GM11168 (cell line): ENCODE measurements around the gene SLC10A6.
"Not testable (repeated sequence)": the region's sequence is repeated elsewhere in the genome, so short reads cannot be mapped to it uniquely, and the experiment has no call there.

Experiments
- in situ Hi-C: fragments of 300-500 bp; cut with MboI; formaldehyde crosslinking; loops from one replicate; pipeline ENCODE4 v1.12.0; 2022; ENCODE audit warnings: low sequenced_read_pairs; ENCODE audit not compliant: unreplicated experiment

The SLC10A6 gene

GRCh38 chr4:86848732-86849619, at the start of gene SLC10A6:
SLC10A6 (minus strand) TSS chr4:86849384; CDS start chr4:86849115, 269 bp downstream.
- in situ Hi-C loops, result no loop called here

- in situ Hi-C loops, result no loop called here
These were observed 49.4 kb upstream of the SLC10A6 start for GRCh38 chr4:86898562-86898961.

- in situ Hi-C loops, result no loop called here
These were observed 47.4 kb upstream of the SLC10A6 start for GRCh38 chr4:86896596-86896995.

- in situ Hi-C loops, result no loop called here
These were observed 46.7 kb upstream of the SLC10A6 start for GRCh38 chr4:86895692-86896488.

GRCh38 chr4:86894455-86894854, 45.3 kb upstream of the SLC10A6 start:
- in situ Hi-C loops, result no loop called here

GRCh38 chr4:86893136-86893535, 44.0 kb upstream of the SLC10A6 start:
- in situ Hi-C loops, result no loop called here

- in situ Hi-C loops, result no loop called here
These were observed 43.4 kb upstream of the SLC10A6 start for GRCh38 chr4:86892636-86892960.

GRCh38 chr4:86891762-86892635, 42.8 kb upstream of the SLC10A6 start, which contains the start of gene C4orf36:
C4orf36 (minus strand) TSS chr4:86892422; CDS start chr4:86891520, 902 bp downstream.
- in situ Hi-C loops, result no loop called here

- in situ Hi-C loops, result no loop called here
These were observed 41.6 kb upstream of the SLC10A6 start for GRCh38 chr4:86890790-86891189.

GRCh38 chr4:86879641-86880040, 30.5 kb upstream of the SLC10A6 start:
- in situ Hi-C loops, result no loop called here

GRCh38 chr4:86878640-86879039, 29.5 kb upstream of the SLC10A6 start:
- in situ Hi-C loops, result no loop called here

GRCh38 chr4:86876894-86877685, 27.9 kb upstream of the SLC10A6 start:
- in situ Hi-C loops, result no loop called here

GRCh38 chr4:86875436-86875835, 26.3 kb upstream of the SLC10A6 start:
- in situ Hi-C loops, result not testable (repeated sequence)

- in situ Hi-C loops, result no loop called here
These were observed 23.0 kb upstream of the SLC10A6 start for GRCh38 chr4:86872135-86872534.

- in situ Hi-C loops, result no loop called here
These were observed 21.4 kb upstream of the SLC10A6 start for GRCh38 chr4:86870442-86871069.

- in situ Hi-C loops, result no loop called here
These were observed 8.3 kb upstream of the SLC10A6 start for GRCh38 chr4:86857341-86858052.

- in situ Hi-C loops, result no loop called here
These were observed 7.7 kb upstream of the SLC10A6 start for GRCh38 chr4:86856896-86857295.

GRCh38 chr4:86855572-86855971, 6.4 kb upstream of the SLC10A6 start:
- in situ Hi-C loops, result no loop called here
